ENCODE results near the gene CCDC188.

- TF ChIP-seq CTCF (conservative IDR thresholded peaks at IDR 0.05; ENCODE audit: low read depth, low read length) (no peak), EZH2 (IDR thresholded peaks at IDR 0.05; ENCODE audit: borderline replicate concordance, low read depth, low read length, poor library complexity, severe bottlenecking) (no peak)
Measured at GRCh38 chr22:20107471-20107901, 43.4 kb downstream of the CCDC188 start.

All from A673 (cell line).